Sigmoid colon (tissue), 4 donors: Measurements from ENCODE around the gene DLGAP3.

Experiments
- CTCF ChIP-seq, 4 experiments: fragments of 450-650 bp in 3 of 4; fragments of 200-600 bp in 1 of 4; IDR thresholded peaks; one replicate each; pipeline ENCODE4 v1.5.1; 2016 to 2019; ENCODE audit warnings: antibody characterized with exemption in 4 of 4, mild to moderate bottlenecking in 3 of 4, moderate library complexity in 2 of 4
- EP300 ChIP-seq, 4 donors: sonication (generic); formaldehyde crosslinking; IDR thresholded peaks; one replicate each; pipeline ENCODE4 v1.6.1; 2017; ENCODE audit warnings: antibody characterized with exemption in 4 of 4
- POLR2A ChIP-seq, 2 donors: fragments of 450-650 bp; IDR thresholded peaks; one replicate each; pipeline ENCODE4 v1.6.1; 2016; ENCODE audit warnings: antibody characterized with exemption in 2 of 2, mild to moderate bottlenecking in 2 of 2, moderate library complexity in 2 of 2
- POLR2AphosphoS5 ChIP-seq, 4 donors: sonication (generic); formaldehyde crosslinking; IDR thresholded peaks; one replicate each; pipeline ENCODE4 v1.6.1; 2017; ENCODE audit warnings: antibody characterized with exemption in 4 of 4

- TF ChIP-seq CTCF (IDR thresholded peaks at IDR 0.05) (no peak), POLR2A (IDR thresholded peaks at IDR 0.05) (no peak), EP300 (IDR thresholded peaks at IDR 0.05) (no peak), POLR2AphosphoS5 (IDR thresholded peaks at IDR 0.05) (no peak)
These were observed 65.9 kb downstream of the DLGAP3 start for GRCh38 chr1:34863501-34863900.
